Activated CD8-positive, alpha-beta memory T cell treated with anti-CD3 and anti-CD28 coated beads, Interleukin-2, amount 50 U/mL, for 24 hours (primary cell): Measurements from ENCODE around the gene NLGN4Y.

Experiments
- DNase-seq: peaks from one replicate; pipeline ENCODE4 v3.0.0-alpha.2; 2020; ENCODE audit errors: extremely low read depth

The NLGN4Y gene

DNA sequence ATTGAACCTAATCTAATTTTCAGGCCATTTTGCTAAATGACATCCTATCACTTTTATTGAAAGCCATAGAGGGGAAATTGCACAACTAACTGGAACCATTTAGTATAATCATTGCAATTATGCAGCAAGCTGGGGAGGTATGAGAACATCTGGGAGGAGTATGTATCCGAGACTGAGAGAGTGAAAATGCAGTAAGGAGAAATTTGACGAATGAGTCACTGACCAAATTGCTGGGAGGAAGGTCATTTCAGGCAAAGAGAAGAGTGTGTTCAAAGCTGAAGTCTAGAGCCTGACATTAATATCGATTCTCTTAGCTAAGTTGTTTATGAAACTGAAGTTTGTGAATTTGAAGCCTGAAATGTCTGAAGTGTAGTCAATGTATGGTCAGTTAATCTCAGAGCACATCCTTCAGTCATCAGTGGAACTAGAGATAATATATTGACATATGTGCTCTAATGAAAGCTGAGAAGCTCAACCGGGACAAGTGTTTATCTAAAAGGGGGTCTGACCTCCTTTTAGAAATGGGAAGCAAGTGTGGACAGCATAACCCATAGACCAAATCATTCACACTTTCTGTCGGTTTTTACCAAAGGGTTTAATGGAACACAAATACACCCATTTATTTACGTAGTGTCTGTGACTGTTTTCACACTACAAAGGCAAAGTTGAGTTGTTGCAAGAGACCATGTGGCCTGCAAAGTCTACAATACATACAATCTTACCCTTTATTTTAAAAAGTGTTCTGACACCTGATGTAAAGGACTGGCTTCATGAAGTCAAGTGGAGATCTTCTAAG lies 120.0 kb downstream of the NLGN4Y start:
- no peak for DNase-seq

DNA sequence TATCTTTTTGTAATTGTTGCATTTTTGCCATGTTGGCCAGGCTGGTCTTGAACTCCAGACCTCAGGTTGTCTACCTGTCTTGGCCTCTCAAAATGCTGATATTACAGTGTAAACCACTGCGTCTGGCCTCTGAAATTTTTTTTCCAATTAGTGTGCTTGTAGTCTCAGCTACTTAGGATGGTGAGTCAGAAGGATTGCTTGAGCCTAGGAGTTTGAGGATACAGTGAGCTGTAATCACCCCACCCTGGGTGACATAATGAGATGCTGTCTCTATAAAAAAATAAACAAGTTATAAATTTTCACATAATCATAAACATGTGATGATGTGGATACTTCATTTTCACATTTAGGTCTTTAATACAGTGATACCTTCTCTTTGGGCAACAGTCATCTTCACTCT lies 154.9 kb downstream of the NLGN4Y start:
- DNase-seq = no peak

DNA sequence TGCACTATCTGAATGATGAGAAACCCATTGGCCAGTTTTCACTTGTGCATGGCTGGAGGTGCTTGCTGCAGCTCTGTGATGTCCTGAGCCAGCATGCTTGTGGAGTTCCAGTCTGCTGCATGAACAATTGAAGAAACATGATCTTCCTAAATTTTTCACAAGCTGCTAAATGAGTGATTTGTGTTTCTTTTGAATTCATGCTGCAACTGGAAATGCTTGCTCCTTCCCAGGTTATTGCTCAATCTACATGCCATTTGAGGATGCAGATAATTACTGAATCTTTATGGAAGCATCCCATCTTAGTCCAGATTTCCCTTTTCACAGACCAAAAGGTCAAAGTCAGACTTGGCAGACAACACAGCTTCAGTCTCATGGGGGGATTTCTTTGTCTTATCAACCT lies 170.2 kb downstream of the NLGN4Y start:
- no peak for DNase-seq

DNA sequence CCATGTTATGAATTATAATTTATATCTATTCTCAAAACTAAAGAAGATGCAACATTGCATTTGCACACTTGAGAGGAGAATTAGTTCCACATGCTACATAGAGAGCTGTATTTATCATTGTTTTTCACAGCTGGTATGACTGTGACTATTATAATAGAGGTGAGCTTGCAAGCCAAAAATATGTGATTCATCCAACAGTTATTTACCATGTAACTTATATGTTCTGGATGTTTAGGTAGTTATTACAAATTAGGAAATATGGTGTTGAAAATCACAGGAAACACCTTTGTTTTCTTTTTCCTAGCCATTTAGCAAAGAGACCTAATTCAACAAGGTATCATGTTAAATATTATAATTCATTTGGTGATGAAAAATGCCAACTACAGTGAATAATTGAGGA lies 183.8 kb downstream of the NLGN4Y start:
- DNase-seq = no peak

DNA sequence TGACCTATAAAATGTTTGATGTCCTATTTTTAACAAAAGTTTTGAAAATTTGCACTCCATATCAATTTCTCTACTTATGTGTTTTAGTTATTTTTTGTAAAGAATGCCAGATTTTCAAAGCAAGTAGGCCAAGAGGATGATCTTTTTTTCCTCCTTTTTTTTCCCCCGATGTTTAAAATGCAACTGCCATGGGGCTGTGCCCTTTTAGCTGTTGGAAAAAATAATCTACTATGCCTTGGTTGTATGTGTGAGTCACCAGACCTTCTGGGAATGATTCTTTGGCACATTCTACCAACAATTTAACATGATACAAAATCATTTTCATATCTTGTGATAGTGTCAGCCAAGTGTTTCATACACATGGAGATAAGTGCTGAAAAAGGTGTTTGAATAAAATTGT lies 217.3 kb downstream of the NLGN4Y start:
- DNase-seq = no peak

DNA sequence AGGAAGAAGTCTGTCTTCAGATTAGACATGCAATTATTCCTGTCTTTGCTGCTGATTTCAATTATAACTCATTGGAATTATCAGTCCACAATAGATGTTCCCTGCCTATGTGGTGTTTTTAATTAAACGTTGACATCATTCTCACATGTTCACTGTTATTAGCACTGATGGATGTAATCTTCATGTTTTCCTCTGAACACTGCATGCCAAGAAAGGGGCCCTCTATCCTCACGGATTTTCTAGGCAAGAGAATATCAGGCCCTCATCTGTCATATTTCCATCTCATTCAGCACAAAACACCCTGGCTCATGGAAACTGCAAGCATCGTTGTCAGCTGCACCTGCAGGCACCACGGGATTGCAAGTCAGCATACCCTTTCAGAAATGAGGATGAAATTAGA lies 224.0 kb downstream of the NLGN4Y start:
- DNase-seq = no peak

DNA sequence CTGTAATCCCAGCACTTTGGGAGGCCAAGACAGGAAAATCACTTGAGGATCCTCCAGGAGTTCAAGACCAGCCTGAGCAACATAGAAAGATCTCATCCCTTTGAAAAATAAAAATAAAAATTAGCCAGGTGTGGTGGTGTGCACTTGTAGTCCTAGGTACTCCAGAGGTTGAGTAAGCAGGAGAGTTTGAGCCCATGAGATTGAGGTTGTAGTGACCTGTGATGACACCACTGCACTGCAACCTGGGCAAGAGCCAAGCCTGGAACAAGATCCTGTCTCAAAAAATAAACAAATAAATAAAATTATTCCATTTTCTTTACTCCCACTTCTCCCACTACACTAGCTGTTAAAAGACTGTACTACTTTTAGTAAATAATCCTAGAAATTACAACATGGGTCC lies 231.2 kb downstream of the NLGN4Y start:
- DNase-seq = no peak

DNA sequence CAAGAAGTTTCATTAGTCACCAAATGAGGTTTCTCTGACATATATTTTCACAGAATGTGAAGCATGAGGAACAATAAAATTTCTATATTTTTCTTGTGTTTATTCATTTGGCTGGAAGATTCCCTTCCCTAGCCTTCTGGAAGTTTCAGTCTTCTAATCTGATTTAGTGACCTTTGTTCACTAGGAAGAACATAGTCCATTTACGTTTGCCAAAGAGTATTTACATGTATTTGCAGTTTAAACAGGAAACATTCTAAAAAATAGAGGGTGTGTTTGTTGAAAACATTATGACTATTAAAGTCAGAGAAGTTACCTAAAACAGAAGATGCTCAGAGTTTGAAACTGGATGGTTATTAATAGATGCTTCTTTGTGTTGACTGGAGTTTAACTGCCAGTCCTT lies 238.6 kb downstream of the NLGN4Y start:
- no peak for DNase-seq

DNA sequence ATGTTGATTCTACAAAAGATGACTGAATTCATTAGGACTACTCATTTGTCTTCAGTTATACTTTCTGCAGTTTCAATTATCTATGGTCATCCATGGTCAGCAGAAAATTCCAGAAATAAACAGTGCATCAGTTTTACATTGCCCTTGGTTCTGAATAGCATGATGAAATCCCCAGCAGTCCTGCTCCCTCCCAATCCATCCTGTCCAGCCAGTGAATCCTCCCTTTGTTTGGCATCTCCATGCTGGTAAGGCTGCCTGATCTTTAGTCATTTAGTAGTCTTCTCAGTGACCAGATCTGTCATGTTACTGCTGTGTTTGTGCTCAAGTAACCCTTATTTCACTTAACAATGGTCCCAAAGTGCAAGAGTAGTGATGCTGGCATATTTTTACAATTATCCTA lies 239.3 kb downstream of the NLGN4Y start:
- DNase-seq = no peak

DNA sequence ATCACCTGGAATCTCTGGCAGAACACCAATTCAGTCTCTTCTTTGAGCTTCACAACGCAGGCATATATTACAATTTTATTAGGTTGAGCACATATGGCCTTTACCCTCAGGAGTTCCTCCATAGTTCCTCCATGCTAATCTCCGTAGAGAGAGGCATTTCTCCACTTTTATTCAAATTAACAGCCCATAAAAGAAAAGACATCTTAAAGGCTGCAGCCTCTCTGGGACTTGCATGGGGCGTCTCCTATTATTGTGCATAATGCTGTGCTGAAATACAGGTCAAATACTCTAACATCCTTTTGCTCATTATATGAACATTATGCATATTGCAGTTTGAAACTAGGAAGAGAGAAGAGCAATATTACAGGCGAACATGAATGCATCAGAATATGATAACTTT lies 253.9 kb downstream of the NLGN4Y start:
- DNase-seq = no peak

DNA sequence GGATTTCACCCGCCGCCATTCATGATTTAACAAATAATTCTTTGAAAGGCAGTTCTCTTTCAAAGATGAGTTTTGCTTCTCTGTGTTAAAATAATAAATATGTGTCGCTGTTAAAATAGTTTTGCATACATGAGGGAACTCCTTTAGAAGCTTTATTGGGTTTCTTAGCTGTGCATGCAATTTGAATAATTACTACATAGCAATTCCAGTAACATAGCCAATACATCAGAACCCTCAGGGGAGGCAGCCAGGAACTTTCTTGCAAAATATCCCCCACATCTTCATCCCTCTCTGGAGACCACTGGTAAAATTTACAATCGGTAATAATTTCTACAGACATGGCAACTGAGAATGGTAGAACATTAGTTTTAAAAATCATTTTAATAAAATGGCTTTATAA lies 268.8 kb downstream of the NLGN4Y start:
- DNase-seq = no peak

DNA sequence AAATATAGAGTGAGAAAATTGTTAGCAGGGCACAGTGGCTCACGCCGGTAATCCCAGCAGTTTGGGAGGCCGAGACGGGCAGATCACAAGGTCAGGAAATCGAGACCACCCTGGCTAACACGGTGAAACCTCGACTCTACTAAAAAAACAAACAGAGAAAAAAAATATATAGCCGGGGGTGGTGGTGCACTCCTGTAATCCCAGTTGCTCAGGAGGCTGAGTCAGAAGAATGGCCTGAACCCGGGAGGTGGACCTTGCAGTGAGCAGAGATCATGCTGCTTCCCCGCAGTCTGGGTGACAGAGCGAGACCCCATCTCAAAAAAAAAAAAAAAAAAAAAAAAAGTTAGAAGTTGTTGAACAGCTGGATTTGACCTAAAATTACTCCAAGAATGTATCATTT lies 269.3 kb downstream of the NLGN4Y start:
- DNase-seq = no peak

DNA sequence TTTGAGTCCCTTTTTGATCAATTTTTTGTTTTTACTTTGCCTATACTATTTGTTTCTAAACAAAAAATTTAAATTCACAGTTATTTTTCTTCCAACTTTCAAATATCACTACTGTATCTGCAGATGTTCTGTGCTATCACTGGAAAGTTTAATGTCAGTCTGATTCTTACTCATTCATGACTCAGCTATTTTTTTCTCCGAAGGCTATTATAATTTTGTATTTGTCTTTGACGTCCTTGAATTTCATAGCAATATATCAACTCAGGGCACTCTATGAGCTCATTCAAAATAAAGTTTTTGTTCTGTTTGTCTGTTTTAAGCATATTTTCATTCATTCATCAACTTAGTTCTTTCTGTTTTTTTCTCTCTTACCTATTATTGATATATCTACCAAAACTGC lies 273.7 kb downstream of the NLGN4Y start:
- DNase-seq = no peak

DNA sequence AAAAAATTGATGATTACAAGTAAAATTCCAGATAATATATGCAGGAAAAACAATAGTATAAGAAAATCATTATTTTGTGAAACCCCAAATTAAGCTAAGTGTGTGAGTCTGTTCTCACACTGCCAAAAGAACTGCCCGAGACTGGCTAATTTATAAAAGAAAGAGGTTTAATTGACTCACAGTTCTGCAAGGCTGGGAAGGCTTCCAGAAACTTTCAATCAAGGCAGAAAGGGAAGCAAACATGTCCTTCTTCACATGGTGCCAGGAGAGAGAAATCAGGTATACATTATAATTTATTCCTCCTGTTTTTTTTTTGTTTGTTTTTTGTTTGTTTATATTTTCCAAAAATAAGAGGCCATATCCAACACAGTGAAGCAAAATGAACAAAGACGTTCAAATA lies 276.8 kb downstream of the NLGN4Y start:
- DNase-seq = no peak

DNA sequence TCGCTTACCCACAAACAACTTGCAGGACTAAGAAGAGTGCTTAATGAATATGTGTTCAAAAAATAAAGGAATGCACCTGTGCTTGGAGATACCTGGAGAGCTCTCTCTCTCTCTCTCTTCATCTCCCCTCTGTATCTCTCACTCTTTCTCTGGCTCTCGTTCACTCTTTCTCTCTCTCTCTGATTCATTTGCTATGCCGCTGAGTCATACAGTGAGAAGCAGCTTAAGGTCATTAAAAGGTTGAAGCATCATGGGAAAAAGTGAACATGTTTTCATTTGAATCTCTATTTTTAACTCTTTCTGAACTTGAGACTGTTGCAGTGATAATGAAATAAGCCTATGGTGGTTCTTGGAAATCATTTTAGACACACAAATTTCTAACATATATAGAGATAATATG lies 277.8 kb downstream of the NLGN4Y start:
- DNase-seq = no peak

DNA sequence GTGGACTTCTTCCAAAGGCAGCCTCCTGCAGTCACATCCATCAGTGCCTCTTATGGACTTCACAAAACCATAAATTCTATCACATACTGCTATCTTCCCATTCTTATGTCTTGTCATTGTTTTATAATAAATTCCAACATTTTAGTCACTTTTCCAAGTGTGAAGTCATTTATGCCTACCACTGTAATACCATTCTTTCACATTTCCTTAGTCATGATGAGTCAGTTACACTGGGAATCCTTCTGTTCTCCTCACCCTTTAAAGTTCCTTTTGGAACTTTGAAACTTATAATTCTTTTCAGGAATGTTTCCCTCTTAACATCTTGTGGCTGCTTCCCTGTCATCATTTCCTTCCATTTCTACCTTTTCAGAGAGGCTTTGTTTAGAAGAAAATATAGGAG lies 279.7 kb downstream of the NLGN4Y start:
- no peak for DNase-seq

DNA sequence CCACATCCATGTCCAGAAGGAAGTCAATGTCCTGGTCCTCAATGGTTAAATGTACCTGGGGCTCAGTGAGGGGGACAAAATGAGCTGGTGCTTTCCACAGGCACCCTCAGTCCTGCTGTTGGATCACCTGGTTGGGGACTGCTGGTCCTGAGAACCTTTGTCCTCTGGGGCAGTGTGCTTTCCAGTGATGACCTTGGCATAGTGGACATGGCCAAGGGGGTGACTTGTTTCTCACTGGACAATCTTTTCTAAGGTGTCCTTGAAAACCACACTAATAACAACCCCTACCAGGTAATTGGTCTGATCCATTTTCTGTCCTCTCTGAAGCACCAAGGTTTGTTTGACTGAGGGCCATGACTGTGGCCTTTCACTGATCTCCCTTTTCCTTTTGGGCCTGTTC lies 294.1 kb downstream of the NLGN4Y start:
- DNase-seq = no peak

DNA sequence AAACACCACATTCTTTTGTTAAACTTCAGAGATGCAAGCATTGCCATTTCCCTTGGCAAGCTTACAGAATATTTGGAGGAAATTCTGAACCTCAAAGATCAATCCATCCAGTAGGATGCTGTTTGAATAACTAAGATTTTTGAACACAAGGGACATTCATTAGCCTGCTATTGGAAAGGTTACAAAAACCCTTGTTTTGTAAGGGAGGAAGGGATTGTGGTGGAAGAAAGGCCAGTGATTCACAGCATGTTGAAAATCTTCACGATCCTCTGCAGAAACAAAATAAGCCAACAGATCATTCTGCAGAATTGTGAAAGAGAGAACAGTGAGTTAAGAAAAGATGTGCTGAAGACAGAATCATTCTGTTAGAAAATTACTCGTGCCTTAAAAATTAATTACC lies 297.9 kb downstream of the NLGN4Y start:
- DNase-seq = no peak

DNA sequence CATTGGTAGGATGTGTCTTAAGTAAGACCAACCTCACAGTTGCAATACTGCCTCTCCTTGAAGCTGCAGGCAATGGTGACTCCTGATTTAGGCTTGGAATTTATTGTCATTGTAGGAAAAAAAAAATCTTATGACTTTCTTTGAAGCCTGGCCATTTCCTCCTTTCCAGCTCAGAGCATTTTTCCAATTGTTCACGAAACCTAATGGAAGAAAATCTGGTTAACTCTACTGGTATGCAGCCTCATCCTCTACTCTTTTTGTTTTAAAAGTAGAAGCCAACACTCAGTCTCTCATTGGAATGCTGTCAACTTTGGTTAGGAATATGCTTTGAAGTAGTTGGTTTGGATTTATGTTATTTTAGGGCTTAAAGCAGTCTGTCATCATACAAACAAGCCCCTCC lies 298.6 kb downstream of the NLGN4Y start:
- no peak for DNase-seq

DNA sequence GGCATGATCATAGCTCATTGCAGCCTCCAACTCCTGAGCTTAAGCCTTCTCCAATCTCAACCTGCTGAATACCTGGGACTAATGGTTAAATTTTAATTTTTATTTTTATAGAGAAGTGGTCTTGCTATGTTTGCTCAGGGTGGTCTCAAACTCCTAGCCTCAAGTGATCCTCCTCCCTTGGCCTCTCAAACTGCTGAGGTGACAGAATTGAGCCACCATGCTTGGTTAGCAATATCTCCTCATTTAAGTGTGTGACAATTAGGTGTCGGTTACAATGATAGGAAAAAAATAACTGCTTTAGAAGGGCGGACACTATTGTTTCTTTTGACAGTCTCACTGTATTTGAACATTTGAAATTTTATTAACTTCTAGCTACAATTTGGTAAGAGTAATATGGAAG lies 300.3 kb downstream of the NLGN4Y start:
- DNase-seq = no peak

DNA sequence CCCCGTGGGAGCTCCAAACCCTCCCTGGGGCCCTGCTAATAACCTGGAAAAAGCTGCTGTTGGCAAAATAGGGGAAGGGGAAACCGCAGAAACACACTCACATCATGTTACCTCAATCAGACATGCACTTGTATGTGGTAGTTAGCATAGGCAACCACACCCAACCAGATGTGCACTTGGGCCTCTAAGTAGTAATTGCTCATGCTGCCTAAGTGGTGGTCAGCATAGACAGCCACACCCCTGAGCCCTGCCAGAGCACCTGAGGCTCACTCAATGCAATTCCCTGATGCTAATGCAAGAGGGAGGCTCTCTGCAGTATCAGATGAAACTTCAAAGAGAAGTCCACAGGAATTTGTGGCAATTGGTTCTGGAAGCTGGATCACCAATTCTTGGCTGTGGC lies 301.4 kb downstream of the NLGN4Y start:
- DNase-seq = no peak

DNA sequence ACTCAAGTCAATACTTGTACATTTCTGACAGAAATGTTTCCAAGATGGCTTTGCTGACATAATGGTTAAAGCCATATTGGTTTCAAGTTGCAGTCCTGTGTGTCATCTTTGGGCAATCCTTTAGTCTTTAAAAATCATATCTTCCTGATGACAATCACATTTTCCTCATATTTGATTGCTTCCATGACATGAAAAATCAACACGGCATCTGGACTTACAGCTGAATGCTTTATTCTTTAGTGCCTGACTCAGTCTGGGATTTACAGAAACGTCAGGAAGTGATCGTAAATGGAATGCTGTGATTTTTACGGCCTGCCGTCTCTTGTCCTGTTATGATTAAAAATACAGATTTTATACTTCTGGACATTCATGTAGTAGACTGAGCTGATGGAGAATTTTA lies 304.2 kb downstream of the NLGN4Y start:
- DNase-seq = no peak

DNA sequence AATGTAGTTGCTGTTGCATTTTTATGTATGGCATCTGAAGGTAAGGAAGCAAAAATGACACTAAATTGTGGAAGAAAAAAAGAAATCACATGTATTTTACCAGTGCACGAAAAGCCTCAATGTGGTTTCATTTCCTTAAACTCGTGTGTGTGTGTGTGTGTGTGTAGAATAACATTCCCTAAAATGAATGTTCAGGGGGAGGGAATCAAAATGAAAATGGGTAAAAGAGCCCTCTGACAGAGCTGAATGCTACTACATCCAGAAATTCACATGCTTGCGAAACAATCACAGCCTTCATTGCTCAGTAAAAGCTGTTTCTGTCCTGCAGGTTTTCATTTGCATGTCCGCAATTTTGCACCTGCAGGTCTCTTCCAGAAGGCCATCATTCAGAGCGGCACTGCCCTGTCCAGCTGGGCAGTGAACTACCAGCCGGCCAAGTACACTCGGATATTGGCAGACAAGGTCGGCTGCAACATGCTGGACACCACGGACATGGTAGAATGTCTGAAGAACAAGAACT lies 305.1 kb downstream of the NLGN4Y start:
- DNase-seq = no peak
